C4-2B (cell line): ENCODE results near the gene ZNF281.
"Not testable (repeated sequence)": the region's sequence is repeated elsewhere in the genome, so short reads cannot be mapped to it uniquely, and the experiment has no call there.

Experiments
- ZFX ChIP-seq: fragments of 450-650 bp; IDR thresholded peaks from 2 replicates; pipeline ENCODE4 v1.6.1; 2017
- TF ChIP-seq, protein P1 (sequence below): fragments of 450-650 bp; conservative IDR thresholded peaks from 2 replicates; pipeline ENCODE4 v1.5.1; 2017; ENCODE audit warnings: mild to moderate bottlenecking

DNA sequence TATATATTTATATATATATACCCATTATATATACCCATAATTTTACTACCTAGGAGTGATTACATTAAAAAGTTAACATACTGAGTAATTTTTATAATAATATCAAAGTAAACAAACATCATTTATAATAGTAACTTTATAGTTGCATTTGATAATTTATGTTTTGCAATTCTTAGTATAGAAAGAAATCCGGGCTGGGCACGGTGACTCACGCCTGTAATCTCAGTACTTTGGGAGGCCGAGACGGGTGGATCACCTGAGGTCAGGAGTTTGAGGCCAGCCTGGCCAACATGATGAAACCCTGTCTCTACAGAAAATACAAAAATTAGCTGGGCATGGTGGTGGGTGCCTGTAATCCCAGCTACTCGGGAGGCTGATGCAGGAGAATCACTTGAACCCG lies 28.6 kb upstream of the ZNF281 start:
- TF ChIP-seq, protein P1, sequence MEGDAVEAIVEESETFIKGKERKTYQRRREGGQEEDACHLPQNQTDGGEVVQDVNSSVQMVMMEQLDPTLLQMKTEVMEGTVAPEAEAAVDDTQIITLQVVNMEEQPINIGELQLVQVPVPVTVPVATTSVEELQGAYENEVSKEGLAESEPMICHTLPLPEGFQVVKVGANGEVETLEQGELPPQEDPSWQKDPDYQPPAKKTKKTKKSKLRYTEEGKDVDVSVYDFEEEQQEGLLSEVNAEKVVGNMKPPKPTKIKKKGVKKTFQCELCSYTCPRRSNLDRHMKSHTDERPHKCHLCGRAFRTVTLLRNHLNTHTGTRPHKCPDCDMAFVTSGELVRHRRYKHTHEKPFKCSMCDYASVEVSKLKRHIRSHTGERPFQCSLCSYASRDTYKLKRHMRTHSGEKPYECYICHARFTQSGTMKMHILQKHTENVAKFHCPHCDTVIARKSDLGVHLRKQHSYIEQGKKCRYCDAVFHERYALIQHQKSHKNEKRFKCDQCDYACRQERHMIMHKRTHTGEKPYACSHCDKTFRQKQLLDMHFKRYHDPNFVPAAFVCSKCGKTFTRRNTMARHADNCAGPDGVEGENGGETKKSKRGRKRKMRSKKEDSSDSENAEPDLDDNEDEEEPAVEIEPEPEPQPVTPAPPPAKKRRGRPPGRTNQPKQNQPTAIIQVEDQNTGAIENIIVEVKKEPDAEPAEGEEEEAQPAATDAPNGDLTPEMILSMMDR: not testable (repeated sequence)
- TF ChIP-seq ZFX: not testable (repeated sequence)
